Posterior vena cava (tissue), 2 donors: ENCODE measurements around the gene GNA14. TPM values are rescaled to one million over a fixed set of nuclear protein-coding genes. Genes with fewer than 3 reads are reported as not detected.

Experiments
- DNase-seq: peaks from one replicate; pipeline ENCODE4 v3.0.0-alpha.2; 2020; ENCODE audit warnings: low spot score
- intact Hi-C, 2 donors: fragments of 100-400 bp; cut with DNase I; formaldehyde crosslinking; loops; one replicate each; pipeline versions ENCODE4 v1.14.1 to v1.14.2; 2022 to 2023
- total RNA-seq, 2 donors: library from RNA; stranded (reverse); fragmentation: NEBNext Ultra II Directional; extraction: Animal tissue kit (Norgen Biotek cat#: 25700); gene quantifications; one replicate each; pipeline ENCODE4 v1.2.1, GENCODE V29; 2021
- donor health status: DM: yes; HTN: yes; CAD: no.
- donor health status: DM: yes; HTN: yes; CAD: no.

The GNA14 gene
- total RNA-seq, 2 donors from 2014 or later: 5.2 to 6.0 TPM

DNA sequence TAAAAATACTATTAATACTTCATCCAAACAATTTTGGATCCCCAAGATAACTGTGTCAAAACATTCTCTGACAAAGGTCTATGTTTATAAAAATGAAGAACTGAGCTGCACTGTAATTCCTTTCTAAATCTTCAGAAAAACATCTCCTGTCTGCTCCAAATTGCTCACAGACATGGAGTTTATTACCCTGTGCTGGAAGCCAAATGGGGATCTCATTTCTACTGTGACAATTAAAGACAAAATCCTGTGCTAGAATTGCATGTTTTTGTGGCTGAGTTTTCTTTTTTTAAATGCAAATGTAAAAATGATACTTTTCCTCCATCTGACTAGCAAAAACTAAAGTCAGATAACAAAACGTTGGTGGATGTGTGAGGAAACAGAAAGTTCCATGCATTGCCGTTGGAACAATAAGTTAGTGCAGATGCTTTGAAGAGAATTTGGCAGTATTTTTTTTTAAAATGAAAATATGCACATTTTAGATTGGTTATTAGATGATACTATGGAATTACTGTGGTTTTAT lies 93.5 kb downstream of the GNA14 start:
- no peak for DNase-seq
- intact Hi-C loops: no loop called here

DNA sequence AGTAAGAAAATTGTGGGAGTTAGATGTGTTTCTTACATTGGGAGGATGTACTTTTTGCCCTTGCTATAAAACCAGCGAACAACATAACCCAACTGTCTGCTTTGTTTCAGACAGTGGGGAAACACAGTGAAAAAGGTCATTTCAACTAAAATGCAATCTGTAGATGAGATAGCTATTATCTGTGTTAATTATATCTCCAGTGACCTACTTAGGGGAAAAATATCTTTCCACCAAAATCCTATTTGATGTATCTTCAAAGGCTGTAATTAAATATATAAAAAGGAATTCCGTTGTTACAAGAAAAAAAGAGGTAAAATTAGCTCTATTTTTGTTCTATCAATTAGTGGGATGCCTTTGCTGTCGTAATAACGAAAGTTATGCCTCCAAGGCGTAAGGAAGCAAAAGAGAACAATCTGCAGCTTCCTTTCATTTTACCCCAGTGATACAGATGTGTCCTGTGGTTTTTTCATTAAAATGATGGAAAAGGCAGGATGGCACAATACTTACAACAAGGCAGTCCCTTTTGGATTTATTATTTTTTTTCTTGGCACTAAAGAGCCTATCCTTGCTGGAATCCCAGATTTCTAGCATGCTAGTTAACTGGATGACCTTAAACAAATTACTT lies 100.9 kb downstream of the GNA14 start:
- DNase-seq: no peak
- intact Hi-C loops: no loop called here

DNA sequence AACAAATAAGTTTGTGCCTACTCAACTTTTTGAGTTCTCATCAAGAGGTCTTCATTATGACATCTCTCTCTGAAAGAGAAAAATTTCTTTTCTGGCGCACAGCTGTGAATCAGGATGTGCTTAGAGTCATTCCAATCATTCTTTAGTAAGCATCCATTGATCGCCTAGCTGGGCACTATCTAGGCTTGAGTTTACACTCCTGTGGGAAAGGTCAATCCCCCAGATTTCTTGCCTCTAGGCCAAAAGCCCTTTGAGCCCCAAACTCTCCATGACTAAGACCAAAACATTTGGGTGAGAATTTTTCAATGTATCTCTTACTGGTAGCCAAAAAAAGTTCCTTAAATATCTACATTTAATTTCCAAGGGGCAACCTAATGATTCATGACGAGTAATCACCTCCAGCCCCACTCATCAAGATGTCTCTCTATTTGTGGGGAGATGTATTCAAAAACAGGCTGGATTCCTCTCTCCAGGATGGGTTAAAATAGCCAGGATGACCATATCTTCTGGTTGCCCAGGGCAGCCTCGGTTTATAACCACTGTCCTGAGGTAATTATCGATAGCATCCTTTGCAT lies 101.7 kb downstream of the GNA14 start:
- no peak for DNase-seq
- intact Hi-C loops: no loop called here

DNA sequence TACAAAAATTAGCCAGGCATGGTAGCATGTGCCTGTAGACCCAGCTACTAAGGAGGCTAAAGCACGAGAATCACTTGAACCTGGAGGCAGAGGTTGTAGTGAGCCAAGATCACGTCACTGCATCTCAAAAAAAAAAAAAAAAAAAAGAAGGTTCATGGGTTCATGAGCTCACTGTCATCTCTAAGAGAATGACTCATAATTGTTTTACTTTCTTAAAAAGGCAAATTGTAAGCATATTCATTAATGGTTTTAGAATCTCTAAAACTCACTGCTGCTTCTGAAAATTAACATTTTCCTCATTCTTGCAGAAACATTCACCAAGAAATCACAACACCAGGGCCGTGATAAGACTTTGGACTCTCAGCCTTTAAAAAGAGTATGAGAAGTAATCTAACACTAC lies 103.6 kb downstream of the GNA14 start:
- intact Hi-C loops: no loop called here
- no peak for DNase-seq

DNA sequence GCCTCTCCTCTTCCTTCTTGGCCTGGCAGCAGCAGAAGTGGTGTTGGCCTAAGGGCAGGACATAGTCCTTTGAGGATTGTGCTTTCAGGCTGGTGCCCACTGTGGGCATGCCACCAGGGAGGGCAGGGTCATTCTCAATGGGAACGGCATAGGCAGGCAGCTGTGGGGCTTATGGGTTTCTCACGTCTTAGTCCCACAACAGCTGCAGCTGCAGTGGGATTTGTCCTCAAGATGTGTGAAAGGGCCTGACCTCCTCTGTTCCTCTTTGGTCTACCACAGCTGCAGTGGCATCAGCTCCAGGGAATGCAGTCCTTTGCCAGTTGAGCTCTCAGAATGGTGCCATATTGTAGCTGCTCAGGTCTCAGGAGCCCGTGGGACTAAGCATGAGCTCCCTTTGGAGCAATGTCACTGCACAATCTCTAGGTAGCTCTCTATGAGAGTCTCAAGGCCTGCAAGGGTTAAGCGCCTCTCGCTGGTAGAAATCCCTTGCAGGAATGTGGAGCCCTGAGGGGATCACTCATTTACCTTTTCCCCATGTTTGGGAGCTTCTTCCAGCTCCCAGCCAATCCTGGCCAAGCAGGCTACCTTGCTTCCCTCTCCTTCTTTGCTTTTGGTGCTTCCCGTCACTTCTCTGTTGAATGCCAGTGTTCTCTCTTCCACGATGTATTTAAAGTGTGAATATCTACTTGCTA lies 104.8 kb downstream of the GNA14 start:
- intact Hi-C loops: no loop called here
- DNase-seq: no peak

DNA sequence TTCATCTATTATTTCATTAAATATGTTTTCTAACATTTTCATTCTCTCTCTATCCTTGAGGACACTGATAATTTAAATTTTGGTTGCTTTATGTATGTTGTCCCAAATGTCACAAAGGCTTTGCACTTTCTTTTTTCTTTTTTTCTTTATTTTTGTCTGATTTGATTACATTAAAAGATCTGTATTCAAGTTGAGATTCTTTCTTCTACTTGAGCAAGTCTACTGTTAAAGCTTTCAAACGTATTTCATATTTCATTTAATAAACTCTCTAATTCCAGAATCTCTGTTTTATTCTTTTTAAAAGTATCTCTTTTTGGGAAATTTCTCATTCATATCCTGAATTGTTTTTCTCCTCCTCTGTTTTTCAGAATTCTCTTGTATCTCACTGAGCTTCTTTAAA lies 106.5 kb downstream of the GNA14 start:
- no peak for DNase-seq
- intact Hi-C loops: no loop called here

DNA sequence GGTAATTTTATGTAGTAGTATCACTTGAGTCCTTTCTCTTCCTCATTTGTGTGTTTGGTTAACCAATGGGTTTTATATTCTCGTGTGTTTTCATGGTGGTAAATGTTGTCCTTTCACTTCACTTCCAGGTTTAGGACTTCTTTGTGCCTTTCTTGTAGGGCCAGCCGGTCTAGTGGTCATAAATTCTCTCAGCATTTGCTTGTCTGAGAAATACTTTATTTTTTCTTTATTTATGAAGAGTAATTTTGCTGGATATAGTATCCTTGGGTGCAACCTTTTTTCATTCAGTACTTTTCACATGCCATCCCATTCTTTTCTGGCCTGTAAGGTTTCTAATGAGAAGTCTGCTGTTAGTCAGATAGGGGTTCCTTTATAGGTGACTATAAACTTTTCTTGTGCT lies 107.1 kb downstream of the GNA14 start:
- no peak for DNase-seq
- intact Hi-C loops: no loop called here

DNA sequence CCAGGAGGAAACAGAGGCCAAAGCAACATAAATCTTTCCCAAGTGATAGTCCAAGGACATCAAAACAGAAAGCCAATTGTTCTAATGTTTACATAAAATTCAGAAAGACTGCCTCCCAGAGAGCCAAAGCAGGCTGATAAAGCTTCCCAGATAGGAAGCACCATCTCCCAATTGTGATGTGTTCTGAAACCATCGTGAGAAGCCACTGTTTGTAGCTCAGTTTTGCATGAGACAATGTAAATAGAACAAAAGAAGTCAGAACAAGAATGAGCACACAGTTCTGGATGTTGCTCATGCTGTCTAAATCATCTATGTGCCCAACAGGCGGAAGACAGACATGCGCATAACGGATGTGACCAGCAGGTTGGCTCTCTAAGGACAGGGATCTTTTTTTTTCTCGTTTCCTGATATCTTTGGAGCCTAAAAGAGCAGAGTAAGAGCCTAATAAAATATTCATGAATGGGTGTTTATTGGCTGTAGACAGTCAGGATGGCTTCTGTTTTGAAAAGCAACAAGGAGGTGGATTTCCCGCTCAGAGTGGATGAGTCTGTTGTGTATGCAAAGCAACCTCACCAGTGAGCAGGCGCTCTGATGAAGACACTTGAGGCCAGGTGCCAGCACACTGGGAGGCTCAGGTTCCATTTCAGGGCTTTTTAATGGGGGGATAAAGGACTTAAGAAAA lies 113.6 kb downstream of the GNA14 start:
- intact Hi-C loops: no loop called here
- DNase-seq: no peak

DNA sequence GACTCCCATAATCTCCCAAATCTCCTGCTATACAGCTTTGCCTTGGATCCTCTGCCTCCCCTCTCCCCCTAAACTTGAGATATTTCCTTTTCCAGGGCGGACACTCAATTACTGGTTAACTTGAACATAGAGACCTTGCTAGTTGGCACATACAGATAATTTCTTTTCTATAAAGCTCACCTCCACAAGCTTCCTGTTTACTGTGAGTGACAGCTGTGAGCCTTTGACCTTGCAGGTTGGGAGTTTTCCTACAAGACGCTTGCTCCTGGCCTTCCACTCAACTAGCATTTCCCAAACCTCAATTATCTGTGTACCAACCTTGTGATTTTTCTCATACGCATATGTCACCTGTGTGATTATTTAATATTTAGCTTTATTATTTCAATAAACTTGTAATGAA lies 114.5 kb downstream of the GNA14 start:
- intact Hi-C loops: no loop called here
- DNase-seq: no peak

DNA sequence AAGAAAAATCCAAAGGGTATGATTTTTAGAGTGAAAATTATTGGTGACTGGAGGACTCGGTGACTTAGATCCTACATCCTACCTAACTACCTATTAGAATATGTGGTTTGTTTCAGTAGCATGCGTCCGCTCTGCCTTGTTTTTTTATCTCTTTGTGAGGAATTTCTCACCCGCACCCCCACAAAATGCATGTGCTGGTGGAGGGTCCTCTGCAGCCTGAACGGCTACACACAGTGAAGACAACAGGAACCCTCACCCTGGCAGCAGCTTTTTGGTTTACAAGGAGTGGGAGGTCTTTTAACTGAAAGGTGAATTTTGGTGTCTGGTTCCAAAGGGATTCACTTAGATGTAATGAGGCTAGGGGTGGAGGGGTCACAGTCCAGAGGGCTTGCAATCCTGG lies 115.5 kb downstream of the GNA14 start:
- no peak for DNase-seq

DNA sequence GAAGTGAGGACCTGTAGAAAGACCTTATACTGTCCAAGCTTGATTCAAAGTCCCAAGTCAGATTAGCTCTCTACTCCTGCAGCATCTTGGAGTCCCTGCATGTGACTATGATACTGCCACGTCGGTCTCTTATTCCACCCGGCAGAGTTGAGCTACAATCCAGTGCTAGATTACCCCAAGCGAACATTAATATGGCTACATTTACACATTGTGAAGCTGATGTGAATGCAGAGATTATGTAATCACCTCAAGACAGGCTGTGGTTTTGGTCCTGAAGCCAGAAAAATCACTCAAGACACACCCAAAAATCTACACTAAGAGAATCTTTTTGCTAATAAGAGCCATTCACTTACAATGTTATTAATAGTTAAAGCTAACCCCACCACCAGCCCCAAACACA lies 116.7 kb downstream of the GNA14 start:
- intact Hi-C loops: no loop called here
- DNase-seq: no peak

More for the DNA sequence above, 115.5 kb downstream of the GNA14 start:
- intact Hi-C loops: no loop called here

DNA sequence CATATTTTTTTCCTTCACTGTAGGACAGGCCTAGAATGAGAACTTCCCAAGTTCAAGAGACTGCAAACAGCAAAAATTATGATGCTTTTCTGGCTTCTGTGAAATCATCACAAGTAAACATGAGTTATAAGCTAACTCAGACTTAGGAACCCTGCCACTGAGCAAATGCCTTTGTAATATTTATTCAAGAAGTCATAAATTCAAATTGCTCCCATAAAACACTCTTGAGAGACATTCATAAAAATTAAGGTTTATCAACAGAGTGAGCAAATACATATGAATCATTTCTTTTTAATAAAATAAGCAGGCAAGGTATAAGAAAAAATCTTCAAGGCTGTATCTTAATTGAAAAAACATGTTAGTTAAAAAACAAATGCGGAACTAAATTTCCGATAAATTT lies 124.2 kb downstream of the GNA14 start:
- DNase-seq: no peak
- intact Hi-C loops: no loop called here

DNA sequence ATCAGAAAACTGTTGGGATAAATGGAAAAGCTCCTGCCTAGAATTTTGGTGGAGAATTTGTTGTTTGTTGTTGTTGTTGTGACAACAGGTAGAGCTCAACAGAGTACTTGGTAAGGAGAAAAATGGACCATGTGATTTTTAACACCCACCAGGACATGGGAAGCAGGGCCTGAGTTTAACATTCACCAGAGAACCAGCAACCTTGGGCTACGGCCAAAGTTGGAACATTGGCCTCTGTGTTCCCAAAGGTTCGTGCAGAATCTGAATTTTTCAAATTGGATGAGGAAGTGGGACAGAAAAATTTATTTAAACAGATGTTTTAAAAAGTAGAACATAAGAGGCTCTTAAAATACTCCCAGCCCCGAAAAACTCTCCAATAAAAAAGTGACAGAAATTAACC lies 127.0 kb downstream of the GNA14 start:
- DNase-seq: no peak
- intact Hi-C loops: no loop called here

DNA sequence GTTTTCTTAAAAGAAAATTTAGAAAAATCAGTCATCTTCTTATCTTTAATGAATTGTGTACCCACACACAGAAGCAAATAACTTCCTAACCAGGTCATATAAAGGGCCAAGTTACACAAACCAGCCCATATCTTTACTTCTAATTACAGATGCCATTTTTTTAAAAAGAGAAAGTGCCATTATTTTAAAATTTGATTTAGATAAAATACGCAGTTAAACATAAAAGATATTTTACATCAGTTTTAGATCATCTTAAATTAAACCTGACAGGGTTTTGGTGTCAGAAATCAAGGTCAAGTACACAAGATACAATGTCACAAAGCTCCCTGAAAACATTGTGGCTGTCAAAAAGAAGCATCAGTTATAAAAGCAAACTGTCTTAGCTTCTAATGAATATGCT lies 129.4 kb downstream of the GNA14 start:
- intact Hi-C loops: no loop called here

DNA sequence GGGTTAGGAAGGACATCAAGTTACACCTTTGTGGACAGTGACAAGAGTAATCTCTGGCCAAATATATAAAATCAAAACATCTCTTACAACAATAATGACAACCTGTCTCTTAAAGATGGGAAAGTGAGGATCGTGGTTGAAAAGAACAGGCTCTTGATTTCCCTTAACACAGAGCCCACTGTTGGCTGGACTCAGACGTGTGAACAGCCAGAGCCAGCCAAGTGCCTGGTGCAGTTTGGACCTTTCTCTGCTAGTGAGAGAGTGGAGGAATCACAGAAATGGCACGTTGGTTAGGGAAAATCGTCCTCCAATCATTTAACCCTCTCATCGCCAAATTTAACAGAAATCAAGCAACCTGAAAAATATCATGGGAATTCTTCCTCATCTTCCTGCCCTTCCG lies 131.3 kb downstream of the GNA14 start:
- no peak for DNase-seq
- intact Hi-C loops: no loop called here

More for the DNA sequence above, 129.4 kb downstream of the GNA14 start:
- no peak for DNase-seq

DNA sequence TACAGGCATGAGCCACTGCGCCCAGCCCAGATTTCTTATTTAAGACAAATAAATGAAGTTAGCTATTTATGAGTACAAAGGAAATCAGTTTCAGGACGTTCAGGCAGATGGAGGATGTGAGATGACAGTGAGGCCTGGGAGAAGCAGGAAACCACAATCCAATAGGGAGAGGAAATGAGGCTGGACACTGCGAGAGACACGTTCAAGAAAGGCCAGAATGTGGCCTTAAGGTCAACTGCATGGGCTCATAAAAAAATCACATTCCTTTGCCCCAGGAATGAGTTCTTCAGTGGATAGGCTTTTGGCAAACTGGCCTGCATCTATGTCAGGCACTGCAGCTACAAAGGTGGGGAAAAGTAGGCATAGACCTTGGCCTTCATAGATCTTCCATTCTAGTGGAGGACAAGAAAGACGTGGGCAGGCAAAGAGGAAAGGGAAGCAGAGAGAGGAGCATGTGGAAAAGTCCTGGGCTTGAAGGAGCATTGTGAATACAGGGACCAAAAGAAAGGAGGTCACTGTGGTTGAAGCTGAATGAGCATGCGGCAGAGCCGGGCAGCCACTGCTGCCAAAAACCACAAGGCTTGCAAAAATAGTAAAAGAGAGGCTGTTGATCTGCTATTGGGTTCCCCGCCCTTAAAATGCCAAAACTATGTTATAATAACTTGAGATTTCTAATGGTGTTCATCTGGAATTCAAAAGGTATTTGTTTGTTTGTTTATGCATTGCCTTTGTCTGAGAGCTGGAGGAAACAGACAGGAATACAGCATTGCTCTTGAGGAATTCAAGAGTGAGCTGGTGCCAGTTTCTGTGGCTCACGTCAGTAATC lies 133.0 kb downstream of the GNA14 start:
- intact Hi-C loops: no loop called here
- DNase-seq: no peak

DNA sequence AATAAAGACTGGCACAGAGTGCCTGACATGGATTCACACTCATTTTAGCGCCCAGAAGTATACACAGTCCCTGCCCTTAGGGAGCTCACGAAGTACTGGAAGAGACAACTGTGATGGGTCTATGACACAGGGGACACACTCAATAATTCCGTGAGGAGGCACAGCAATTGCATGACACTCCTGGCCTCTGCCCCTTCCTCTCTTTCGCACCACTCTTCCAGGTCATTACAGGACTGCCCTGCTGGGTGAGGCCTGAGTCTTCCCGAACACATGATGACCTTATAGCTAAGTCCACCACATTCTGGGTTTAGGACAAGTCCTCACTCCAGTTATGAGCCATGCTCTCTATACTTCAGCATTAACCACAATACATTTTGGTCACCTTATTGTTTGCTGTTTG lies 134.7 kb downstream of the GNA14 start:
- intact Hi-C loops: no loop called here
- no peak for DNase-seq

DNA sequence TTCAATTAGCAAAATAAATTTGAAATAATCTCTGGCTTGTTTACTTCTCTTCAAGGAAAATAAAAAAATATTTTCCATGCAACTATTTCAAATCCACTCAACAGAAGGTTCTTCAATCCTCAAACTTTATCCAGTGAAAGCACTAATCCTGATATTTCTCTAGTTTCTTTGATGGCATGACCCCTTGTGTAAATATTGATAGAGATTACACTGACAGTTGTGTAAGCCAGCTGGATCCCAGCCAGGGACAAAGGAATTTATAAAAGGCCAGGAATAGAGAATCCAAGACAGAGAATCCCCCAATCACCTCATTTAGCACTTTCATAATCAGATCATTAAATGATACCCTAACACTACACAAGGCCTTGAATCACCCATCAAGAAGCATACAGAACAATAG lies 135.2 kb downstream of the GNA14 start:
- intact Hi-C loops: no loop called here
- no peak for DNase-seq

DNA sequence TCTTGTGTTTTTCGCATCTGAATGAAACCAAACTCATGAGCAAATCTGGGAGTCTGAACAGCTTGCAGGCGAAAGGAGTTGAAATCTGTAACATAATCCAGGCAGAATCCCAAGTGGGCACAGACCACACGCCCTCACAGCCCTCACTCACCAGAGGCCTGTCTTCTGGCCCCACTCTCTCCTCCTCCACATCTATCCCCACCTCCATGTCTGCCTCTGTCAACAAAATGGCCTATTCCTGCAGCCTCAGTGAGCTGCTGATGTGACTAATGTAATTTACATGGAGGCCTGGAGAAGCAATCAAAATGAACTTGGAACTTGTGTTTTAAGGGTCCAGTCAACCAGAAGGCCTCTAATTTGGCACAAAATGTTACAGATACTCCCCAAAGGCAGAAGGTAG lies 136.6 kb downstream of the GNA14 start:
- intact Hi-C loops: no loop called here

DNA sequence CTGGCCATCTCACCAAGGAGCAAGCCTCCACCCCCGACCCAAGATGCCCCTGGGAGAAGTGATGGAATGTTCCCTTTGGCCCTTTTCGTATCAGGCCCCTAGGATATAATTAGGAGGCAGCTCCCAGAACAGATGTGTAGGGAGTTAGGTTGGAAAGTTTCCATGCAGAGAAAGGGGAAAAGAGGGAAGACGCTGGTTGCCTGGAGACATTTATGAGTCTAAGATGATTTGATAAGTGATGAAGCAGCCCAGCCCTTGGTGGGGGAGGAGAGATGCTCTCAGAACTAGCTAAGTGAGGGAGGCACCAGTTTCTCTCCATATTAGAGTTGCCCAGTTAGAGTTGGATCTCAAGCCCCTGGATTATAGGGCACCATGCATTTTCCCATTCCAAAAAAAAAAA lies 137.5 kb downstream of the GNA14 start:
- DNase-seq: no peak
- intact Hi-C loops: no loop called here

More for the DNA sequence above, 136.6 kb downstream of the GNA14 start:
- DNase-seq: no peak
